Inflammatory macrophage treated with lipopolysaccharide for 1 hour (primary cell): ENCODE measurements around the gene PSEN2.
A peak's percentile ranks its signal among the peaks of the same experiment; 100 is the strongest.

Source experiments
- DNase-seq, 2 donors: peaks; one replicate each; pipeline ENCODE4 v3.0.0-alpha.2; 2020 to 2022

The PSEN2 gene

DNA sequence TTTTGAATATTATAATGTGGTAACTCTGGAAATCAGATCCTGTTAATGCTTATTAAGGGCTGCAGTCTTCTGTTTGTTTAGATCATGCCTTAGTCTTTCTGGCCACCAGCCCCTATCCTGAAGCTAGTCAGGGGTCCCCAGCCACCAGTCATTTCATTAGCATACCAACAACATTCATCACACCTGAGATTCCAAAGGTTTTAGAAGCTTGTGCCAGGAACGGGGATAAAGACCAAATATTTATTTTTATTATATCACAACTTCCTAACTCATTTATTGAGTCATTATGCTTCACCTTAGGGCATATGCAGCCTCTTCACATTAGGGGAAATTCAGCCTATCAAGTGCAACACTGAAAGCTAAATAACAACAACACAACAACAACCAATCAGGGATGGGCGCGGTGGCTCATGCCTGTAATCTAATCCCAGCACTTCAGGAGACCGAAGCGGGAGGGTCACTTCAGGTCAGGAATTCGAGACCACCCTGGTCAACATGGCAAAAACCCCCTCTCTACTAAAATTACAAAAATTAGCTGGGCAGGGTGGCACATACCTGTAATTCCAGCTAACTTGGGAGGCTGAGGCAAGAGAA lies 2.9 kb upstream of the PSEN2 start:
- DNase-seq, result no peak

DNA sequence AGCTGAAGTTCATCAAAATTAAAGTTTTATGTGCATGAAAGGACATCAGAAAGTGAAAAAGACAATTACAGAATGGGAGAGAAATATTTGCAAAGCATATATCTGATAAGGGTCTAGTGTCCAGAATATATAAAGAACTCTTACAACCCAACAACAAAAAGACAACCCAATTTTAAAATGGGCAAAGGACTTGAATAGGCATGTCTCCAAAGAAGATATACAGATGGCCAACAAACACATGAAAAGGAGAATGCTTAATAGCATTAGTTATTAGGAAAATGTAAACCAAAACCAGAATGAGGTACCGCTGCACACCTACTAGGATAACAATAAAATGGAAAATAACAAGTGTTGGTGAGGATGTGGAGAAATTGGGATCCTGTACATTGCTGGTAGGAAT lies 1.7 kb upstream of the PSEN2 start:
- DNase-seq, result no peak

DNA sequence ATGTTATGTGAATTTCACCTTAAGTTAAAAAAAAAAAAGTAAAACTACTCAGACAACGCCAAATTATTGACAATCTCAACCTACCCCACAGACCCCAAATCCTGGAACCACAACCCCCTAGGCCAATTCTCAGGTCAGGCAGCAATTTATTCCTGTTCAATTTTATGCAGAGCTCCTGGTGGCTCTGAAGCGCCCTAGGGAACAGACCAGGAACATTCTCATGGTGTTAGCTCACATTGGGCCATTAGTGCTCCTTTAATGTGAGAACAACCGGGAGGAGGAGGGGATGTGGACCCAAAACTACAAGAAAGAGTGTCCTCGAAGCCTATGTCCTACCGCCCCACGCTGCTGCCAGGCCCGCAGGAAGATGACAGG lies 403 bp upstream of the PSEN2 start:
- no peak for DNase-seq

DNA sequence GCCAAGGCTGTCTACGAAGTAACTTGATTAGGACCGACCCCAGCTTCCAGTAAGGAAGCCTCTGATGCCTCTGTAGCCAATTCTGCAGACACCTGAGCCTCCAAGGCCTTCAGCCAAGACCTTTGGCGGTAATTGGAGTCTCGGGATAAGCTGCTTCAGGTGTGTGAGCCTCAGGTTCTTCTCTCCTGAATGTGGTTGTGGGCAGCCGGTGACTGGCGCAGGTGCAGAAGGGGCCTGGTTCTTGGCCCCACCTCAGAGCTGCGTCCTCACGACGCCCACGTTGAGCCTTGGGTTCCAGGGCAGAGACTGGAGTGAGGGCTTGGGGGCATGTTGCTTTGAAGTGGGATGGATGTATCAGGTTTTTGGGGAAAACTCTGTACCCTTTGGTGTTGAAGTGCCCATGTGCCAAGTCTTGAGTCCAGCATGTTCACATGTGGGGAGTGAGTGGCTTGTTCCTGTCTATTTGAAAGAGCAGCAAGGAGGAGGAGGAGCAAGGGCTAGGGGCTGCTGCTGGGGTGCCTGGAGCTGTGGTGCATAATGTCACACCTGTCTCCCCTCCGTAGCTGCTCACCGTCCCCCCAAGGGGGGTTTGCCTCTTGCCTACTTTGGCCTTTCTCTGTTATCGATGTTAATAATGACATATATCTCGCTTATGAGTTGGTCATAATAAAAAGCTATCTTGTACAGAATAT lies 1.4 kb downstream of the PSEN2 start:
- no peak for DNase-seq

DNA sequence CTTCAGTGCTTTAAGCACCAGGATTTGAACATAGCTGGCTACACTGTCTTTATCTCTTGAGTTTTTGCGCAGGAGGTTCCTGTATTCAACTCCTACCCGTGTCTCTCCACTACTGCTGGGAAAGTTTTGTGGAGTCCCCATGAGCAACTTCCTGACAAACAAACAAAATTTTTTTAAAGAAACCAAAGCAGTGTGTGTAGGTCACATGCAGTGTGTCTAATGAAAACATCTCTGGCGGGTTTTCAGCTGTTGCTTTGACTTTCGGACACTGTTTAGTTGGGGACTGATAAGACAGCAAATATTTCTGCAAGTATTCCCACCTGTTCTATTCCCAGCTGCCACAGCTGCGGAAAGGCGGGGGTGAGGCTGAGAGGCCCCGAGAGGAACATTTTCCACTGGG lies 2.0 kb downstream of the PSEN2 start:
- peak; percentile 71 to 93 for DNase-seq

DNA sequence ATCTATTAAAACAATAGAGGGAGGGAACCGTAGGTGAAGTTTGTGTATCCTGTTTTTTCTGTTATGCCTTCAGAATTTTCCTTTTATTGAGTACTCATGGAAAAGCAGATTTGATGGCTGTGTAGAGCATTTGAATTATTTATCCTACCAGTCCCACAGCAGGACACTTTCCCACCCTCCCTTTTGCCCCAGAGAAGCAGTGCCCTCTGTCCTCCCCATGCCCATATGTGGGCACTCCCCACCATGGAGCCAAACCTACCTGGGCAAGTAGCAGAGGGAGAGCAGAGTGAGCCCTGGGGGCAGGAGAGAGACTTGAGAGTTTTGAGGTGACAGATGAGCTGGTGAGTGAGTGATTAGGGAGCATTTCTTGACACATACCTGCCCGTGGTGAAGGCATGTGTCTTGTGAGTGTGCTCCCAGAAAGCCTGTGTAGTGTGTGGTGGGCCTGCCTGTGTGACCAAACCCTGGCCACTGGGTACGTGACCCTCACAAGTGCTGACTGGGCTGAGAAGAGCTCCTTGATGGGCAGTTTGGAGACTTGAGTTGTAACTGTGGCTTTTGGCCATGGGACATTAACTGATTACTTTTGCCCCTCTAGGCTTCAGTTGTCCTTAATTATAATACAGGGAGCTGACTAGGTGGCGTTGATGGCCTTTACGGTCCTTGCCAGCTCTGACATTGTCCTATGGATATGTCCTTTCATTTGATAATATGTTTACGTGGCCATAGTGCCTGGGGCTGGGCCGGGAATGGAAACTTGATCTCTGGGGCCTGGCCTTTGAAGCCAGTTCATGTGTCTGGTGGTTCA lies 3.6 kb downstream of the PSEN2 start:
- no peak for DNase-seq

DNA sequence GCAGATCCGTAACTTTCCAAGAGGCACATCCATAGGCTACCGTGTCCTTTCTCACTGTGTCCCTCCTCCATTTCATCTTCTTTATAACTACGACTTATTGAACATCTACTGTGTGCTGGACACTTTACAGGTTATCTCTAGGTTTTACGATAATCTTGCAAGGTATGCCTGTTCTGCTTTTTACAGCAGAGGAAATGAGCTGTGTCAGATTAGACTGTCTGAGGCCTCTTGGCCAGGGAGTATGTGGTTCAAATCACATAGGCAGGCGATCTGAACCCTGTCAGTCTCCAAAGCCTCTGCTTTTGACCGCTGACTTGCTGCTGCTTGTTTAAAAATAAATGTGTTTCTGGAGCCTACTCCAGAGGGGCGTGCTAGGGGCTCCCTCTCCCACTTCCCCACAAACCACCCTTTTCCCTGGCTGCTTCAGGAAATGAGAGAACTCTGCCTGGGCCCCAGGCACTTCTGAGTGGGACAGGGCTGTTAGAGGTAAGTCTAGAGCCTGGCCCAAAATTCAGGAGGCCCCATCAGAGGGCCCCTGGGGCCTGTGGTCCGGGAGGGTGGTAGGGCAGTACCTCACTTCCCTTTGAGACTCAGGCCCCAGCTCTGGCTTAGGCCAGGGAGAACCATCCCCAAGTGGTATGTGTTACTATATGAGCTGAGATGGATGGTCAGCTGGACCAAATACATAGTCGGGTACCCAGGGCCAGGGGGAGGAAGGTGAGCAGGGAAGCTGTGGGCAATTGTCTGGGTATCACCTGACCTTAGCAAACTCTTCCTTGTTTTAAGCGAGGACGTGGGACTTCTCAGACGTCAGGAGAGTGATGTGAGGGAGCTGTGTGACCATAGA lies 4.4 kb downstream of the PSEN2 start:
- no peak for DNase-seq

DNA sequence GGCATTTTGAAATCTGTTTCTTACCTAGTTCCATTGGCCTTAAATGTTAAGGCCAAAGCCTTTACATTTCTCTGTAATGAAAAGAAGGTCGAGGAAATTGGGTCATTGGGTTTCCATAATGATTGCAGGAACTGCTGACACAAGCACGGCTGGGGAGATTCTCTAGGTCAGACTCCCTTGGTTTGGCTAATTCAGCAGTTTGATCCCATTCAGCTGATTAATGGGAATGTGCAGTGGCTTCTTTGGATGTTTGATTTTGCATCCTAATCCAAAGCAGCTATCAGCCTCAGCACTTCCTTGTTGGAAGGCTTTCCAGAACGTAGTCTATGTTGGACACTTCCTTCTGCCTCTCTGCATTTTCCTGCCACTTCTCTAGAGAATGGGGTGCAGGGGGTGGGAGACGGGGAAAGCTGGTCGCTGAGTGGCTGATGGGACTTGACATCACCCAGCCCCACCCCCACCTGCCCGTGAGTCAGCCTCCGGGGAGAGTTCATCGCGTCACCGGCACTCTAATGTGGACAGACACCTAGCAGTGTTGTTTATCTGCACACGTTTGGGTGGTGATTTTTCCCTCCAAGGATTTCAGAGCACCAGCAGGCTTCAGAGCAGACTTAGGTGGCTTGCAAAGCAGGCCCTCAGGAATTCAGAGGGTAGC lies 5.4 kb downstream of the PSEN2 start:
- DNase-seq, result no peak

DNA sequence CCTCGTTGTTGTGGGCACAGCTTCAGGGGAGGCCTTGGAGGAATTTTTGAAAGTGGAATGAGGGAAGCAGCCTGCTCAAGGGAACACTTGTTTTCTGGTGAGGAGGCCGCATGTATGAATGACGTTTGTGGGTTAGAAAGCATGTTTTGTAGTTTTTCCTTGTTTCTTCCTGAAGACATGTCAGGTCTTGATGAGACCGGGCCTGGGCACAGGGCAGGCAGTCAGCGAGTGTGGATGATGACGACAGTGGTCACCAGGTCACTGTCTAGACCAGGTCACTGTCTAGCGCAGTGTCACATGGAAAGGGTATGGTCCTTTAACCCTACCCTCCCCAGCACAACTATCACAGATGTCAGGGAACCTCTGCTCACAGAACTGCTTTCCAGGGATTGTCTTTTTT lies 7.3 kb downstream of the PSEN2 start:
- no peak for DNase-seq

DNA sequence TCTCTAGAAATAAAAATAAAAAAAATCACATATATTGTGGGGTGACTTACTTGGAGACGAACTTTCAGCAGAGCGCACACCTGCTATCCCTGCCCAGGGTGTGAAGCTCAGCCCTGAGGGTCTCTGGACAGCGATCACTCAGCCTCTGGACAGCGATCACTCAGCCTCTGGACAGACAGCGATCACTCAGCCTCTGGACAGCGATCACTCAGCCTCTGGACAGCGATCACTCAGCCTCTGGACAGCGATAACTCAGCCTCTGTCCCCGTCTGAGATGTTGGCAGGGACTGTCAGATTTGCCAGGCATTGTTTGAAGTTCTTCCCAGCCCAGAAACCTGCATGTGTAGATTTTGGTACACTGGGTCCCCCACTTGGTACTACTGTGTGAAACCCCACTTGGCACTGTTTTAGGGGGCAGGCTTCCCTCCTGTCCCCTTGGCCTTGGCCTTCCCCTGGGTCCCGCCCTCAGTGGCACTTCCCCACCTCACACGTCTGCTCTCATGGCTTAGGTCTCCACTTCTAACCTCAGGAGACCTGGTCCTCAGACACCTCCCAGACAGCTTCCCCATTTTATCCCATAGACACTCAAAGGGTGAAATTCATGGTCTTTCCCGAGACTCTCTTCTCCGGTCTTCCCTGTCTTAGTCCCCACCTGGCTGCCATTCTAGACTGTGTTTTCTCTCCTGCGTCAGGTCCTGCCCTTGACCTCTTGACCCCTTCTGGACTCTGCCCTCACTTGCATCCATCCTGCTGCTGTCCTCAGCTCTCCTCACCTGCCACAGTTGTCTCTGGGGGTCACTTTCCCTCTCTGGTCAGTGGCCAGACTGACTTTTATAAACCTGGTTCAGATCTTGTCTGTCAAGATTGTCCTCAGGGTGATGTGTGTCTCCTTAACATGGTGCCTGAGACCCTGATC lies 10.2 kb downstream of the PSEN2 start:
- no peak for DNase-seq

DNA sequence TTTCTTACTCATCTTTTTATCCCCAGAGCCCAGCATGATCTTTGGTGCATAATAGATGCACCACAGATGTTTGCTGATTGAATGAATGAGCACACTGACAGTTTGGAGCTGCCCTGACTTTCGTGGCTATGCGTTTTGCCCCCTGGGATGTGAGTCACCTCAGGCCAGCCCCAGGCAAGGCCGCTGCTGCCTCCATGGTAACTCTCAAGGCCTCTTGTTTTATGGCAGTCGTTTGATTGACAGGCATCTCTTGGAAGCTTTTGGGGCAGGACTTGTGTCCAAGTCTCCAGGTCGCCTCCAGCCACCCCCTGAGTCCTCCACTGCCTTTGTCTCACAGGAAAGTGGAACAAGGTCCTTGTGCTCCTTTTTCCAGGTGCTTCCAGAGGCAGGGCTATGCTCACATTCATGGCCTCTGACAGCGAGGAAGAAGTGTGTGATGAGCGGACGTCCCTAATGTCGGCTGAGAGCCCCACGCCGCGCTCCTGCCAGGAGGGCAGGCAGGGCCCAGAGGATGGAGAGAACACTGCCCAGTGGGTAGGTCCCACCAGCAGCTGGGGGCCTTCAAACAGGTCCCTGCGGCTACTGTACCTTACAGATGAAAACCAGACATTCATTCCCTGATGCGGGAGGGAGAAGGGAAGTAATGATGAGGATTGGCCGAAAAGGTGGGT lies 11.2 kb downstream of the PSEN2 start:
- no peak for DNase-seq

DNA sequence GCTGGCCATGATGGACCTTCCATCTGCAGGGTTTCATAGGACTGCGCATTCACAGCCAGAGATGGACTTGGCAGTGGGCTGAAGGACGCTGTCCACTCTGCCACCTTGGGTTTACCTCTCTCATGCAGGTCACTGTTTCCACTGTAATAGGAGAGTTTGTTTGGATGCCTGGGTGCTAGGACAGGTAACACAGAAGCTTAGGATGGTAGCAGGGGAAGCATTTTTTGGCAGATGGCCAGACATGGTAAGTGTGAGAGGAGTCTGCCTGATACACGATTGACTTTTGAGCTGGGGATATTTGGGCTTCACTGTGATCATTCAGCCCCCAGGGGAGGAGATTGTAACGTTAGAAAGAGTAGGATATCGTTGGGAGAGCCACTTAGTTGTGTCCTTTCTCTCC lies 11.8 kb downstream of the PSEN2 start:
- DNase-seq, result no peak

DNA sequence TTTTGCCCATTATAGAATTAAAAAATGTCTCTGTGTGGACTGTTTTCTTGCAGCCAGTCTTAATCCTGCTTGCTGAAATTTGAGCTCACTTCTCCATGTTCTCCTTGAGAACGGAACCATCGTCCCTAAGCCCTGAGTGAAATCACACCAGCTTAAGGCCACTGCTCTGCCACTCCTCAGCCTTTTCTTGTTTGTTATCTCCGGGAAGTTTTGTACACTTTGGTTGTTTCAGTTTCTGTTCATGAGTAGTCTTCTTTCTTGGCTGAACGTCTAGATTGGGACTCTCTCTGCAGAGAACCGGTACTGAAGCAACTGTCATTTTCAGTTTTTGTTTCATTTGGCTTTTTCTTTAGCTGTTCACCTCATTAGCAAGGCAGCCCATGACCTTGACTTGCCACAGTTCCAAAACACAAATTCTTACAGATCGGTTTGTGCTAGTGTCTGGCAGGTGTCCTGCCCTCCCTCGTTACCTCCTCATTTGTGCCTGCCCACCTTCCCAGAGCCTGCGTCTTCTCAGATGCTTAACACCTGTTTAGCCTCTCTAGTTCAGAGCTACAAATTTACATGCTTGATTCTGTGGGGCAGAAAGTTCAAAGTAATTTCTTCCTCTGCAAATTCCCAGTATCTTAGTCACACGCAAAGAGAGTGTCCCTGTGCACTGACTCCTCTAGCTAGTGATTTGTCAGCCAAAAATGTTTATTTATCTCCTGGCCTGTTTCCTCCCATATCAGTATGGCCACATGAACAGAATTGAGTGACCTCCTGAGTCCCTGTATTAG lies 12.4 kb downstream of the PSEN2 start:
- peak; percentile 38 to 48 for DNase-seq

DNA sequence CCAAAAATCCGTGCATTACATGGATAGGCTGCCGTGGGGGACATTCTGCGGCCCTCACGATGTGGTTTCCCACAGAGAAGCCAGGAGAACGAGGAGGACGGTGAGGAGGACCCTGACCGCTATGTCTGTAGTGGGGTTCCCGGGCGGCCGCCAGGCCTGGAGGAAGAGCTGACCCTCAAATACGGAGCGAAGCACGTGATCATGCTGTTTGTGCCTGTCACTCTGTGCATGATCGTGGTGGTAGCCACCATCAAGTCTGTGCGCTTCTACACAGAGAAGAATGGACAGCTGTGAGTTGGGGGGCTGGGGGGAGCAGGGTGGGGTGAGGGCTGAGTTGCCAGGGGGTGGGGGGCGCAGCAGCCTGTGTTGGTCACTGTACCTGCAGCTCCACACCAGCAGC lies 13.2 kb downstream of the PSEN2 start:
- no peak for DNase-seq

DNA sequence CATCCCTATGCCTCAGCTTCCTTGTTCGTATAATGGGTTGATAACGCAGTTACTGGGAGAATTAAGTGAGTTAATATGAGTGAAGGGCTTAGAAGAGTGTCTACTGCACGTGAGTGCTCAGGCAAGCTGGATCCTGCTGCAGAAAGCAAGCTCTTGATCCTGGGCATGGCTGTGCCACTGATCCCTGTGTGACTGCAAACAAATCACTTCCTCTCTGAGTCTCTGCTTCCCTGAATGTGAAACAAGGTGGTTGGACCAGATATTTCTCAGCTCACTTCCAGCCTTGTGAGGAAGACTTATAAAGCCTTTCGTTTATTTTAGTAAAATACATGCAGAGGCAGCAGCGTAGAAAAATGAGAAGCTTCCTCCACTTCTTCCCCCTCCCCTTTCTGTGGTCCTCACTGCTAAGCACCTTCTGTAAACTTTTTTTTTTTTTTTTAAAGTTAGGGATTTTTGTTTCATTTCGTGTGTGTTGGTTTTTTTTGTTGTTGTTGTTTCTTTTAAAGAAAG lies 13.8 kb downstream of the PSEN2 start:
- peak in 1 of 2 donors; percentile 18 for DNase-seq

DNA sequence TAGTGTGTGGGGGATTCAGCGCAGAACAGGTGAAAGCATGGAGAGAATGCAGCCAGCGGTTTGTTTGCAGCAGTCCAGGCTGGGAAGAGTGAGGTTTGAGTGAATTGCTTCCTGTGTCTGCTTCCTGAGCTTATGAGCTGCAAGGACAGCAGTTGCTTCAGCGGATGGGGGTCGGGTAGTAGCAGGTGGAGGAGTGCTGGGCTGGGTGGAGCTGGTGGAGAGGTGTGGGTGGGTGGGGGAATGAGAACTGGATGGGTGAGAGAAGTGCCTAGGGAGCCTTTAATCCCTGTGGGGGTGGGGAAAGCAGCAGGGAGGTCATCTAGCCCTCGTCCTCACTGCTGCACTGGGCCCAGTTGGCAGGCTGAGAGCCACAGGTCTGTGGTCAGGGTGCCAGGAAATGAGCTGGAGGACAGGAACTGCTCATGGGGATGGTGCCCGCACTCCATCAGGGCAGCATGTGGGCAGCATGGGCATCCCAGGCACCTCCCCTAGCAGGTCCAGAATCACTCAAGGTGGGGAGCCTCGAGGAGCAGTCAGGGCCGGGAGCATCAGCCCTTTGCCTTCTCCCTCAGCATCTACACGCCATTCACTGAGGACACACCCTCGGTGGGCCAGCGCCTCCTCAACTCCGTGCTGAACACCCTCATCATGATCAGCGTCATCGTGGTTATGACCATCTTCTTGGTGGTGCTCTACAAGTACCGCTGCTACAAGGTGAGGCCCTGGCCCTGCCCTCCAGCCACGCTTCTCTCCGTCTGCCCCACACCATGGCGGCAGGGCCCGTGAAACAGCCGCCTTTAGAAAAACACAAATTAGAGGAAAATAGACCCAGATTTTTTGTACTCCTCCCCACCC lies 14.8 kb downstream of the PSEN2 start:
- no peak for DNase-seq

DNA sequence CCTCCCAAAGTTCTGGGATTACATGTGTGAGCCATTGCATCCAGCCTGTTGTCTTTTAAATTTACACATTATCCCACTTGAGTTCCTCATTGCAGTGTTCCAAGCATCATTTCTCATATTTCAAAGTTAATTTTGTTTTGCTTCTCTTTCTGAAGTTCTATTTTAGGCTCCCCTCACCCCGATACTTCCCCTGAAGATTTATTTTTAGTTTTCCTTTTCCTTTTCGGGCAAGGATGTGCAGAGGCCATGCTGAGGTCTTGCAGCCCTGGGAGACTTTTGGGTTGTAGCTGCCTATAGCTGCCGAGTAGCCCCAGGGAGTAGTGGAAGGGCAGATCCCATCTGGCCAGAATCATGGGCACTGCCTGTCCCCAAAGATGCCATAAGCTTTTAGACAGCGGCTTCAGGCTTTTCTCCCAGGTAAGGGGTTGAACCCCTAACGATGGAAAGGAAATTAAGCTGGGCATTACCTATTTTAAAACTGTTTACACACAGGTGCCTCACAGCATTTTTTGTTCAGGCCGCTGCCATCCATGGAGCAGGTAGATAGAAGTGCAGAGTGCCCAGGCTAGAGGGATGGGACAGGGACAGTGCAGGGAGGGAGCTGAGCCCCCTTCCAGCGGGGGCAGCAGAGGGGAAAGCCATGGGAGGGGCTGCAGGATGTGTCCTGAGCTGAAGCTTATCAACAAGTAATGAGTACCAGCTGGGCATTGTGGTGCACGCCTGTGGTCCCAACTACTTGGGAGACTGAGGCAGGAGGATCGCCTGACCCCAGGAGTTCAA lies 15.9 kb downstream of the PSEN2 start:
- peak; percentile 23 to 37 for DNase-seq

DNA sequence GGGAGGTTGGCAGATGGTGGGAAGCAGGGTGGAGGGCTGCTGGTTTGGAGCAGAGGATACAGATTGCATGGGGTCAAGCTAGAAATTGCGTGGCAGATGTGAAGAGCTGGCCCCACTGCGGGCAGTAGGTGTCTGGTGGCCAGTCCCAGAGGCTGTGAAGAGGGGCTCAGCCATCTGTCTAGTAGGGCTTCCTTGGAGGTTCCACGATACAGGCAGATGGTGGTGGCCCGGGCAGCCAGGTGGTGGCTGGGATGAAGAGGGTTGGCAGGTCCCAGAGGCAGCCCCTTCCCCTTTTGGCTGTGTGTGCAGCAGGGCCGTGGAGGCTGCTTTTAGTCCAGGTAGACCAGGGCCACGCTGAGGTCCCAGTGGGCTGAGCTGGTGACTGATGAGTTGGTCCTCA lies 16.6 kb downstream of the PSEN2 start:
- no peak for DNase-seq
